ENCODE results near the gene EFCC1. TPM values are rescaled to one million over a fixed set of nuclear protein-coding genes. Genes with fewer than 3 reads are reported as not detected.

The EFCC1 gene
- total RNA-seq, 4 donors from 2014 or later = 0.22 to 2.1 (median 1.9) TPM

DNA sequence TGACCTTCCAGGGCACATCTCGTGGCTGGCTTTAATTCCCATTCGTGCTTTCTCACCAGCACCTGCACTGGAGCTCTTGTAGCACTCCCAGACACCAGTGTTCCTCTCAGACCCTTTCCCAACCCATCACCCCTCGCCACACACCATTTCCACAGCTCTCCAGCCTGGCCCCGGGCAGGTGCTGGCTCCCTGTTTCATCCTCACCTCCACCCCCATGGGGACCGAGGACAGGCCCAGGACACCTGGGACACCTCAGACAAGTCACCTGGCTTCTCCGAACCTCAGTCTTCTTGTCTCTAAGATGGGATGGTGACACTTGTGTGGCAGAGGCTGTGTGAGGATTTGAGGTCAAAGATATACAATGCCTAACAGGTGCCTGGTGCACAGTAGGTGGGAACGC, 32.0 kb downstream of the EFCC1 start:
- no peak for DNase-seq (ENCODE audit: low spot score in 2 of 2)
- Histone ChIP-seq H3K27me3 (peaks cover 0 to 1% of the 10 kb centered on the region in 2 donors), H3K36me3 (no peaks in the 10 kb centered on the region), H3K9me3 (peaks cover 0 to 7% (median 0%) of the 10 kb centered on the region in 4 donors), H3K4me3 (no peak overlapping the region), H3K4me1 (no peaks in the 10 kb centered on the region), H3K27ac (no peak overlapping the region)
- TF ChIP-seq EP300 (IDR thresholded peaks at IDR 0.05) = no peak
- no peak for TF ChIP-seq POLR2A (IDR thresholded peaks at IDR 0.05)
- TF ChIP-seq, protein P1, sequence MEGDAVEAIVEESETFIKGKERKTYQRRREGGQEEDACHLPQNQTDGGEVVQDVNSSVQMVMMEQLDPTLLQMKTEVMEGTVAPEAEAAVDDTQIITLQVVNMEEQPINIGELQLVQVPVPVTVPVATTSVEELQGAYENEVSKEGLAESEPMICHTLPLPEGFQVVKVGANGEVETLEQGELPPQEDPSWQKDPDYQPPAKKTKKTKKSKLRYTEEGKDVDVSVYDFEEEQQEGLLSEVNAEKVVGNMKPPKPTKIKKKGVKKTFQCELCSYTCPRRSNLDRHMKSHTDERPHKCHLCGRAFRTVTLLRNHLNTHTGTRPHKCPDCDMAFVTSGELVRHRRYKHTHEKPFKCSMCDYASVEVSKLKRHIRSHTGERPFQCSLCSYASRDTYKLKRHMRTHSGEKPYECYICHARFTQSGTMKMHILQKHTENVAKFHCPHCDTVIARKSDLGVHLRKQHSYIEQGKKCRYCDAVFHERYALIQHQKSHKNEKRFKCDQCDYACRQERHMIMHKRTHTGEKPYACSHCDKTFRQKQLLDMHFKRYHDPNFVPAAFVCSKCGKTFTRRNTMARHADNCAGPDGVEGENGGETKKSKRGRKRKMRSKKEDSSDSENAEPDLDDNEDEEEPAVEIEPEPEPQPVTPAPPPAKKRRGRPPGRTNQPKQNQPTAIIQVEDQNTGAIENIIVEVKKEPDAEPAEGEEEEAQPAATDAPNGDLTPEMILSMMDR (IDR thresholded peaks at IDR 0.05) = no peak
- 77 to 80% methylated on average over 7 of the region's 7 CpGs for WGBS, 2 donors

DNA sequence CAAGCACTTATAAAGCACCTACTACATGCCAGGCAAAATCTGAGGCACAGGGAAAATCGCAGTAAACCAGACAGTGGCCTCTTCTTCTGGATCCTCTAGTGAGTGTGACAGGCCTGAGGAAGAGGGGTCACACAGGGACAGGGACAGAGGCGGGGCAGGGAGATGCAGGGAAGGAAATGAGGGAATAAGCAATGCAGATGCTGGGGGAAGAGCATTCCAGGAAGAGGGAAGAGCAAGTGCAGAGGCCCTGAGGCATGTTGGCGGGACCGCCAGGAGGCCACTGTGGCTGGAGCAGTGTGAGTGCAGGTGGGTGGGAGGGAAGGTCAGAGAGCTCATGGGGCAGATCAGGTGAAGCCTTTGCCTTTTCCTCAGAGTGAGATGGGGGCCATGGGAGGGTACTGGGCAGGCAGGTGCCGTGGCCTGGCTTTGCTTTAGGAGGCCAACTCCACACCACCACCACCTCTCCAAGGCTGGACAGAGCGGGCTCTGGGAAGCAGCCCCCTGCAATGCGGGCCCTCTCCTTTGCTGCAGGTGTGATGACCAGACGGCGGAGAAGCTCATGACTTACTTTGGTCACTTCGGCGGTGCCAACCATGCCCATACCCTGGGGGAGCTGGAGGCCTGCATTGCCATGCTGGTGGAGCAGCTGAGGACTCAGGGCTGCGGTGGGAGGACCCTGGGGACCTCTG, 32.7 kb downstream of the EFCC1 start:
- TF ChIP-seq, protein P1 (IDR thresholded peaks at IDR 0.05) = no peak
- TF ChIP-seq POLR2A (IDR thresholded peaks at IDR 0.05) = no peak
- no peak for TF ChIP-seq EP300 (IDR thresholded peaks at IDR 0.05)
- 87% methylated on average over 11 to 12 of the region's 12 CpGs for WGBS, 2 donors
- H3K27me3 ChIP-seq = peaks cover 0 to 6% of the 10 kb centered on the region in 2 donors
- H3K36me3 ChIP-seq = no peaks in the 10 kb centered on the region
- H3K9me3 ChIP-seq = peaks cover 0 to 7% (median 0%) of the 10 kb centered on the region in 4 donors
- no peak overlapping the region for H3K27ac ChIP-seq
- no peaks in the 10 kb centered on the region for H3K4me1 ChIP-seq
- H3K4me3 ChIP-seq = no peak overlapping the region
- no peak for DNase-seq (ENCODE audit: low spot score in 2 of 2)

DNA sequence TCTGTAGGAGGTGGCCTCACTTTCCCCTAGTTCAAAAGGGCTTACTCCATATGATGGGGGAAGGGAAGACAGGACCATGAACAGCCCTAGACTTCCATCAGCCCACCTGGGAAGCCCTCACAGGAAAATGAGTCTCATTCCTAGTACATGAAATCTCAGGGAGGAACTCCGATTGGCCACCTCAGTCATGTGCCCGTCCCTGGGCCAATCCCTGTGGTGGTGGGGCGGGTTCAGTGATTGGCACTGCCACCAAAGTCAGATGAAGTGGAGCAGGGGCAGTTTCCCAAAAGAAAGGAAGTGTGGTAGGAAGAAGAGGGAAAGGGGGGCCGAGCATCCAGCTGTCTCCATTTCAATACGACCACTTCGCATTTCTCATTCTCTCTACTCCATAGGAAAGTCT, 33.5 kb downstream of the EFCC1 start:
- 82 to 86% methylated on average over 6 of the region's 6 CpGs for WGBS, 2 donors
- TF ChIP-seq EP300 (IDR thresholded peaks at IDR 0.05) = no peak
- no peak for TF ChIP-seq POLR2A (IDR thresholded peaks at IDR 0.05)
- TF ChIP-seq, protein P1 (IDR thresholded peaks at IDR 0.05) = no peak
- Histone ChIP-seq H3K27ac (no peak overlapping the region), H3K27me3 (peaks cover 0 to 15% of the 10 kb centered on the region in 2 donors), H3K9me3 (peaks cover 0 to 7% (median 0%) of the 10 kb centered on the region in 4 donors), H3K4me1 (no peaks in the 10 kb centered on the region), H3K36me3 (no peaks in the 10 kb centered on the region), H3K4me3 (no peak overlapping the region)
- DNase-seq (ENCODE audit: low spot score in 2 of 2) = no peak

DNA sequence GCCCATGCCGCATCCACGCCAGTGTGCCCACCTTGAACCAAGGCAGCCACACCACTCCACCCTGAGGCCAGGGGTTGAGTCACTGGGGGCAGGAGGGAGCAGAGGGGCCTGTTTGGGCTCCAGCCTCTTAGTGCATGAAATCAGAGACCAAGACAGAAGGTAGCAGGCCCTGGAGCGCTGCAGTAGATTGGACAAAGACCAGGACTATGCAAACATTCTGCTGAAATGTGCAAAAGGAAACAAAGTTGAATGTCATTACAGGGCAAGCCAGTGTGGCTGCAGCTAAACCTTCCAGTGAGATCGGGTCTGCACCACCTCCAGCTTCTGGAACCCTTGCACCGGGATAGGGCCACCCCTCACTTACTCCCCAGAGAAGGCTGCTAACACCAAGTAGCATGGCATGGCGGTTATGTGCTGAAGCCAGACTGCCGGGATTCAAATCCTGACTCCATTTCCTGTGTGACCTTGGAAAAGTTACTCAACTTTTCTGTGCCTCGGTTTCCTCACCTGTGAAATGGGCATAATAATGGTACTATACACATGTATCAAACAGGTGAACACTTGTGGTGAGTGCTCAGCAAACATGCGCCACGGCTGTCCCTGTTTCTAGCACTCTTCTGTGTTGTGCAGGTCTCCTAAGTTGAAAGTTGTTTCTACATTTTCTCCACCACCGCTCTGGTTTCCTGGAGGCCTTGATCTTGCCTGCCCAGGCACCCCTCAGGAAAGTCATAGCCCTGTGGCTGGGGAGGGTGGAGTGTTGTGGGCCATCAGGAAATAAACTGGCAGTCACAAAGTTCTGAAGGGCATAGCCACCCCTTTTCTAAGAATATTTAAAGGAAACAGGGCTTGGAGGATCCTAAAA, 34.5 kb downstream of the EFCC1 start:
- TF ChIP-seq POLR2A (IDR thresholded peaks at IDR 0.05) (no peak), EP300 (IDR thresholded peaks at IDR 0.05) (no peak)
- TF ChIP-seq, protein P1 (IDR thresholded peaks at IDR 0.05) = no peak
- Histone ChIP-seq H3K4me3 (no peak overlapping the region), H3K27ac (no peak overlapping the region), H3K4me1 (no peaks in the 10 kb centered on the region), H3K36me3 (no peaks in the 10 kb centered on the region), H3K27me3 (peaks cover 0 to 17% of the 10 kb centered on the region in 2 donors), H3K9me3 (peaks cover 0 to under 1% (median 0%) of the 10 kb centered on the region in 4 donors)
- no peak for DNase-seq (ENCODE audit: low spot score in 2 of 2)
- WGBS, 2 donors = 80 to 85% methylated on average over 11 of the region's 11 CpGs

Measured in tibial nerve (tissue), 4 donors.